ENCODE results near the gene COA3.

COA3 gene

GRCh38 chr17:42844271-42844670, 45.8 kb upstream of the COA3 start, which contains the start of gene AOC2:
Gene AOC2, plus strand, starts transcription at chr17:42844580. Its CDS starts 47 bp downstream, at chr17:42844627.
- no peak for DNase-seq (ENCODE audit: insufficient read length, low spot score)
- no peak for TF ChIP-seq CTCF (IDR thresholded peaks at IDR 0.05; ENCODE audit: insufficient read depth, missing control alignments)
- FAIRE-seq: no peak

GRCh38 chr17:42843358-42843934, 44.9 kb upstream of the COA3 start:
- FAIRE-seq: no peak

GRCh38 chr17:42841975-42842685, 43.6 kb upstream of the COA3 start:
- TF ChIP-seq CTCF (IDR thresholded peaks at IDR 0.05; ENCODE audit: insufficient read depth, missing control alignments): no peak
- no peak for FAIRE-seq
- no peak for DNase-seq (ENCODE audit: insufficient read length, low spot score)

More at GRCh38 chr17:42843358-42843934, 44.9 kb upstream of the COA3 start:
- peak; percentile 97 for TF ChIP-seq CTCF (IDR thresholded peaks at IDR 0.05; ENCODE audit: insufficient read depth, missing control alignments)
- peak; percentile 72 for DNase-seq (ENCODE audit: insufficient read length, low spot score)

- no peak for TF ChIP-seq CTCF (IDR thresholded peaks at IDR 0.05; ENCODE audit: insufficient read depth, missing control alignments)
- DNase-seq (ENCODE audit: insufficient read length, low spot score) (no peak), FAIRE-seq (no peak)
Observed at GRCh38 chr17:42835732-42836131, 37.2 kb upstream of the COA3 start.

GRCh38 chr17:42833767-42834422, 35.4 kb upstream of the COA3 start:
- DNase-seq (ENCODE audit: insufficient read length, low spot score) (no peak), FAIRE-seq (no peak)
- TF ChIP-seq CTCF (IDR thresholded peaks at IDR 0.05; ENCODE audit: insufficient read depth, missing control alignments): no peak

- DNase-seq (ENCODE audit: insufficient read length, low spot score) (peak; percentile 81), FAIRE-seq (no peak)
- TF ChIP-seq CTCF (IDR thresholded peaks at IDR 0.05; ENCODE audit: insufficient read depth, missing control alignments): no peak
Observed at GRCh38 chr17:42832934-42833766, 34.6 kb upstream of the COA3 start, which contains the start of gene PSME3. Gene PSME3, plus strand, starts transcription at chr17:42833397. Its CDS starts 235 bp downstream, at chr17:42833632.
